Measurements from ENCODE around the gene UCHL5.
"Not testable (repeated sequence)": the region's sequence is repeated elsewhere in the genome, so short reads cannot be mapped to it uniquely, and the experiment has no call there.

The UCHL5 gene

GRCh38 chr1:193011406-193011805, 47.8 kb downstream of the UCHL5 start:
- CTCF ChIA-PET, result no interaction called here

GRCh38 chr1:193009501-193009900, 49.7 kb downstream of the UCHL5 start:
- no peak for TF ChIP-seq CTCF (conservative IDR thresholded peaks at IDR 0.05; ENCODE audit: low read depth)
- no peak overlapping the region for H3K27ac ChIP-seq
- POLR2A ChIA-PET (ENCODE audit: low non-redundant PET), result no interaction called here
- CTCF ChIA-PET, result interaction anchor here (0.8 kb wide), 1 partner anchor 10 kb away, joined by 5 read pairs; no protein-coding TSS in a partner anchor
- no peak for DNase-seq (ENCODE audit: low spot score)

More at GRCh38 chr1:193011406-193011805, 47.8 kb downstream of the UCHL5 start:
- no peak for TF ChIP-seq CTCF (conservative IDR thresholded peaks at IDR 0.05; ENCODE audit: low read depth)
- no peak overlapping the region for H3K27ac ChIP-seq
- DNase-seq (ENCODE audit: low spot score), result no peak
- POLR2A ChIA-PET (ENCODE audit: low non-redundant PET), result no interaction called here

GRCh38 chr1:193005785-193006184, 53.4 kb downstream of the UCHL5 start:
- CTCF ChIA-PET, result no interaction called here
- H3K27ac ChIP-seq, result no peak overlapping the region
- no peak for DNase-seq (ENCODE audit: low spot score)
- TF ChIP-seq CTCF (conservative IDR thresholded peaks at IDR 0.05; ENCODE audit: low read depth), result no peak
- POLR2A ChIA-PET (ENCODE audit: low non-redundant PET), result no interaction called here

DNA sequence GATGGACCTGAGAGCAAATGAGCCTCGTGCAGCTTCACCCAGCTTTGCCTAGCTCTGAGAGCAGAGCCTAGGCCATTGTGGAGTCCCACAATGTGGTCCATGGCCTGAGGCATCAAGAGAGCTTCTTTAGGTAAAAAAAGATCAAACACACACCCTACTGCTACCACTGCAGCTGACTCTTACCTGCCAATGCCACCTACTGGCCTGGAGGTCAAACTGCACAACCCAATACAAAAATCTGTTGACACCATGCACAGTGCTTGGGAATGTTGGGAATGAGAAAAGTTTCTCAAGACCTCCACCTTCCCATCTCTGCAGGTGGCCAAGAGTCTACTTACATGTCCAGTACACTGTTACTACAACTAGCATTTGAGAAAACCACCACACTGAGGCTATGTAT, 60.6 kb downstream of the UCHL5 start:
- no peak for DNase-seq (ENCODE audit: low spot score)
- POLR2A ChIA-PET (ENCODE audit: low non-redundant PET), result no interaction called here
- TF ChIP-seq CTCF (conservative IDR thresholded peaks at IDR 0.05; ENCODE audit: low read depth), result no peak
- CTCF ChIA-PET, result interaction anchor here (0.6 to 1.6 kb wide), 2 partner anchors 9 to 50 kb away, joined by 3 to 4 read pairs; no protein-coding TSS in a partner anchor
- H3K27ac ChIP-seq, result no peak overlapping the region

DNA sequence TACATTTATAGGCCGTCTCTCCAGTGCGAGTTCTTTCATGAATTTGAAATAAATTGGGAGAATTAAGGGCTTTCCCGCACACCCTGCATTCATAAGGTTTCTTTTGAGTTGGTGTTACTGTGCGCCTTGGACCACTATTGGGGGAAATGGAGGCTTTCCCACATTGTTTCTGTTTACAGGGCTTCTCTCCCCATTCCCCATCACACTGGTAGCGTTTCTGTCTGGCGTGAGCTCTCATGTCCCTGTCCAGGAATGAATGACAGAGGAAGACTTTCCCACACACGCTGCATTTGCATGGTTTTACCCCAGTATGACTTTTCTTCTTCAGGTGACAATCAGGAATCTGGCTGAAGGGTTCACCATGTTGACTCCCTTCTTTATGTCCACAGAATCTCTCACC, 65.0 kb downstream of the UCHL5 start:
- H3K27ac ChIP-seq, result no peak overlapping the region
- ChIA-PET POLR2A (ENCODE audit: low non-redundant PET) (no interaction called here), CTCF (interaction anchor here (1.0 kb wide), 1 partner anchor 21 kb away, joined by 3 read pairs; no protein-coding TSS in a partner anchor)
- no peak for DNase-seq (ENCODE audit: low spot score)
- TF ChIP-seq CTCF (conservative IDR thresholded peaks at IDR 0.05; ENCODE audit: low read depth), result no peak

GRCh38 chr1:192993426-192994085, 65.6 kb downstream of the UCHL5 start:
- TF ChIP-seq CTCF (conservative IDR thresholded peaks at IDR 0.05; ENCODE audit: low read depth), result no peak
- H3K27ac ChIP-seq, result no peak overlapping the region
- no peak for DNase-seq (ENCODE audit: low spot score)
- POLR2A ChIA-PET (ENCODE audit: low non-redundant PET), result no interaction called here
- CTCF ChIA-PET, result interaction anchor here (1.0 kb wide), 1 partner anchor 21 kb away, joined by 3 read pairs; no protein-coding TSS in a partner anchor

GRCh38 chr1:192986748-192987334, 72.3 kb downstream of the UCHL5 start:
- POLR2A ChIA-PET (ENCODE audit: low non-redundant PET); H3K27ac ChIP-seq; DNase-seq (ENCODE audit: low spot score); CTCF ChIA-PET: not testable (repeated sequence)
